ENCODE results near the gene DGKI. TPM values are rescaled to one million over a fixed set of nuclear protein-coding genes. Genes with fewer than 3 reads are reported as not detected.
"Not testable (repeated sequence)": the region's sequence is repeated elsewhere in the genome, so short reads cannot be mapped to it uniquely, and the experiment has no call there.

DGKI gene
- total RNA-seq, 4 donors from 2014 or later: 0.44 to 1.1 (median 1.0) TPM; not detected in 1

- Histone ChIP-seq H3K4me1 (no peaks in the 10 kb centered on the region), H3K4me3 (no peak overlapping the region), H3K27ac (no peak overlapping the region), H3K36me3 (no peaks in the 10 kb centered on the region), H3K27me3 (peaks cover 0 to 13% (median under 1%) of the 10 kb centered on the region in 4 donors), H3K9me3 (no peaks in the 10 kb centered on the region)
- intact Hi-C loops (cut with DNase I): no loop called here
- WGBS, 2 donors: 81 to 85% methylated on average over 6 to 7 of the region's 7 CpGs
- TF ChIP-seq, protein P1, sequence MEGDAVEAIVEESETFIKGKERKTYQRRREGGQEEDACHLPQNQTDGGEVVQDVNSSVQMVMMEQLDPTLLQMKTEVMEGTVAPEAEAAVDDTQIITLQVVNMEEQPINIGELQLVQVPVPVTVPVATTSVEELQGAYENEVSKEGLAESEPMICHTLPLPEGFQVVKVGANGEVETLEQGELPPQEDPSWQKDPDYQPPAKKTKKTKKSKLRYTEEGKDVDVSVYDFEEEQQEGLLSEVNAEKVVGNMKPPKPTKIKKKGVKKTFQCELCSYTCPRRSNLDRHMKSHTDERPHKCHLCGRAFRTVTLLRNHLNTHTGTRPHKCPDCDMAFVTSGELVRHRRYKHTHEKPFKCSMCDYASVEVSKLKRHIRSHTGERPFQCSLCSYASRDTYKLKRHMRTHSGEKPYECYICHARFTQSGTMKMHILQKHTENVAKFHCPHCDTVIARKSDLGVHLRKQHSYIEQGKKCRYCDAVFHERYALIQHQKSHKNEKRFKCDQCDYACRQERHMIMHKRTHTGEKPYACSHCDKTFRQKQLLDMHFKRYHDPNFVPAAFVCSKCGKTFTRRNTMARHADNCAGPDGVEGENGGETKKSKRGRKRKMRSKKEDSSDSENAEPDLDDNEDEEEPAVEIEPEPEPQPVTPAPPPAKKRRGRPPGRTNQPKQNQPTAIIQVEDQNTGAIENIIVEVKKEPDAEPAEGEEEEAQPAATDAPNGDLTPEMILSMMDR (IDR thresholded peaks at IDR 0.05): no peak
- TF ChIP-seq POLR2A (IDR thresholded peaks at IDR 0.05): no peak
- DNase-seq: no peak
Measured at GRCh38 chr7:137838706-137839315, 8.0 kb downstream of the DGKI start.

- no peaks in the 10 kb centered on the region for H3K27me3 ChIP-seq
- H3K4me3 ChIP-seq: no peak overlapping the region
- no peak for DNase-seq
- H3K4me1 ChIP-seq: no peaks in the 10 kb centered on the region
- H3K27ac ChIP-seq: no peak overlapping the region
- no peaks in the 10 kb centered on the region for H3K36me3 ChIP-seq
- peaks cover 0 to 17% (median 15%) of the 10 kb centered on the region in 3 donors for H3K9me3 ChIP-seq
- intact Hi-C loops (cut with DNase I): no loop called here
- WGBS, 2 donors: 88 to 100% methylated on average over 1 of the region's 1 CpG
- no peak for TF ChIP-seq POLR2A (IDR thresholded peaks at IDR 0.05)
- TF ChIP-seq, protein P1 (IDR thresholded peaks at IDR 0.05): no peak
Measured at GRCh38 chr7:137836541-137836940, 10.2 kb downstream of the DGKI start.

GRCh38 chr7:137836113-137836509 is 10.7 kb downstream of the DGKI start:
- intact Hi-C loops (cut with DNase I): no loop called here
- H3K27me3 ChIP-seq: no peaks in the 10 kb centered on the region
- H3K36me3 ChIP-seq: no peaks in the 10 kb centered on the region
- H3K9me3 ChIP-seq: peaks cover 0 to 17% (median 15%) of the 10 kb centered on the region in 3 donors
- 72 to 78% methylated on average over 3 of the region's 3 CpGs for WGBS, 2 donors
- no peak for TF ChIP-seq POLR2A (IDR thresholded peaks at IDR 0.05)
- TF ChIP-seq, protein P1 (IDR thresholded peaks at IDR 0.05): no peak
- H3K27ac ChIP-seq: no peak overlapping the region
- H3K4me1 ChIP-seq: no peaks in the 10 kb centered on the region
- no peak overlapping the region for H3K4me3 ChIP-seq
- no peak for DNase-seq

DNA sequence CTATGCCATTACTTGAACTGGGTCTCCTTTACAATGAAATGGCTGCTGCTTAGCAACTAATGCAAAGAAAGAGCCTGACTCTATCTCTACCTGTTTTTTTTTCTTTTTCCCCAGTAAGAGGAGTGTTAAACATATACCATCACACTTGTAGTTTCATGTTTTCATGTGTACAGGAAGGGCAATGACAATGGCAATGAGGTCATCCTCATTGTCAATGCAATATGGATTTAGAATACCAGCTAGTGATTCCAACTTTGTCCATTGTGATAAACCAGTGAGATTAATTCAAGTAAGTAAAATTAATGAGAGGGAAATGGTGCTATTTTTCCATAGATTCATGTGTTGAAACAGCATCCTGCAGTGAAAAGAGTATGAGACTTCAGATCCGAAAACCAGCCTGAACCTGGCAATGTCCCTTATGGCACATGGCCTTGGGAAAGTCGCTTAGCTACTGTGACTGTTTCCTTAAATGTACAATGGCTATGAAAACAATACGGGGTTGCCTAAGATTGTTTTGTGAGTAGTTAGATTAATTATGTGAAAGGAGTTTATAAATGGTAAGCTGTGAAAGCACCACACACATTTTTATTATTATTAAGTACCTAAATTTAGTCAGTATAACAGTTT is 11.2 kb downstream of the DGKI start:
- DNase-seq: no peak
- H3K27ac ChIP-seq: no peak overlapping the region
- no peaks in the 10 kb centered on the region for H3K4me1 ChIP-seq
- WGBS, 2 donors: 57 to 58% methylated on average over 3 of the region's 3 CpGs
- H3K4me3 ChIP-seq: no peak overlapping the region
- peaks cover 0 to 17% (median 15%) of the 10 kb centered on the region in 3 donors for H3K9me3 ChIP-seq
- no peaks in the 10 kb centered on the region for H3K27me3 ChIP-seq
- intact Hi-C loops (cut with DNase I): no loop called here
- TF ChIP-seq POLR2A (IDR thresholded peaks at IDR 0.05): no peak
- no peaks in the 10 kb centered on the region for H3K36me3 ChIP-seq

GRCh38 chr7:137834552-137834951 is 12.2 kb downstream of the DGKI start:
- WGBS, 2 donors: 94 to 100% methylated on average over 1 of the region's 1 CpG
- intact Hi-C loops (cut with DNase I): no loop called here
- Histone ChIP-seq H3K4me1 (peaks cover 0 to 7% (median 6%) of the 10 kb centered on the region in 3 donors), H3K9me3 (peaks cover 0 to 17% (median 15%) of the 10 kb centered on the region in 3 donors), H3K27me3 (no peaks in the 10 kb centered on the region), H3K4me3 (no peak overlapping the region), H3K27ac (no peak overlapping the region), H3K36me3 (no peaks in the 10 kb centered on the region)
- TF ChIP-seq, protein P1 (IDR thresholded peaks at IDR 0.05): no peak
- no peak for TF ChIP-seq POLR2A (IDR thresholded peaks at IDR 0.05)
- no peak for DNase-seq

GRCh38 chr7:137832990-137833389 is 13.8 kb downstream of the DGKI start:
- DNase-seq; intact Hi-C loops (cut with DNase I); H3K4me3 ChIP-seq; H3K27me3 ChIP-seq; H3K4me1 ChIP-seq; H3K27ac ChIP-seq; H3K36me3 ChIP-seq: not testable (repeated sequence)
- WGBS, 2 donors: 85 to 92% methylated on average over 2 of the region's 2 CpGs
- H3K9me3 ChIP-seq: peaks cover 0 to 17% (median 15%) of the 10 kb centered on the region in 3 donors
